PC-9 (cell line): Measurements from ENCODE around the gene MAPK10.

Source experiments
- CTCF ChIP-seq: fragments of 200-600 bp; sonication (generic); conservative IDR thresholded peaks from 2 replicates; pipeline ENCODE4 v1.6.1; 2017; ENCODE audit warnings: mixed run types, antibody characterized with exemption, mild to moderate bottlenecking, moderate library complexity
- EZH2 ChIP-seq: fragments of 200-600 bp; sonication (generic); IDR thresholded peaks from 2 replicates; pipeline ENCODE4 v1.8.0; 2017; ENCODE audit warnings: antibody characterized with exemption, low read depth

- TF ChIP-seq CTCF (no peak), EZH2 (no peak)
Observed at GRCh38 chr4:85955620-85956292, 404.1 kb downstream of the MAPK10 start.
